Sigmoid colon (tissue), 4 donors: ENCODE results near the gene KCNH4.

Experiments used
- EP300 ChIP-seq, 4 donors: sonication (generic); formaldehyde crosslinking; IDR thresholded peaks; one replicate each; pipeline ENCODE4 v1.6.1; 2017; ENCODE audit warnings: antibody characterized with exemption in 4 of 4
- POLR2A ChIP-seq, 2 donors: fragments of 450-650 bp; IDR thresholded peaks; one replicate each; pipeline ENCODE4 v1.6.1; 2016; ENCODE audit warnings: antibody characterized with exemption in 2 of 2, mild to moderate bottlenecking in 2 of 2, moderate library complexity in 2 of 2
- POLR2AphosphoS5 ChIP-seq, 4 donors: sonication (generic); formaldehyde crosslinking; IDR thresholded peaks; one replicate each; pipeline ENCODE4 v1.6.1; 2017; ENCODE audit warnings: antibody characterized with exemption in 4 of 4

DNA sequence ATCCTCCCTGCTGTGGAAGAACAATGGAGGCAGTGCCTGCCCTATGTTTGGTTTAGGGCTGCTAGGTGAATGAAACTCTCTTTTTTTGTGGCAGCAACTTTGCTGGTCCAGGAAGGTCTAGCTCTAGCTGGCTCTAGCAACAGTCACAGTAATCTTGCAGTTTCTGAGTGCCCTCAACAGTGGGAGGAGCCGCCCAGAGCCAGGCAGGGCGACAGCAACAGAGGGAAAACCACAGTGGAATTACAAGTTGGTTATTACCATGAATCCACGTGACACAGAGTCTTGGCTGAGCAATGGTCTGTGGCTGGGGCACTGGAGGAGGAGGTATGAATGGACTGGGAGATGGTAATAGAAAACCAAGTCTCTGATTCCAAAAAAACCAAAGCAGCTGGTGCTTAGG lies 48.0 kb downstream of the KCNH4 start:
- TF ChIP-seq POLR2A (IDR thresholded peaks at IDR 0.05) = no peak
- no peak for TF ChIP-seq POLR2AphosphoS5 (IDR thresholded peaks at IDR 0.05)
- no peak for TF ChIP-seq EP300 (IDR thresholded peaks at IDR 0.05)
